ENCODE data around the gene FAF1. TPM values are rescaled to one million over a fixed set of nuclear protein-coding genes. Genes with fewer than 3 reads are reported as not detected.
"Not testable (repeated sequence)": the region's sequence is repeated elsewhere in the genome, so short reads cannot be mapped to it uniquely, and the experiment has no call there.

FAF1 gene
- total and polyA plus RNA-seq, 9 donors: 23.1 to 76.0 (median 57.1) TPM

- no peaks in the 10 kb centered on the region for H3K4me1 ChIP-seq (ENCODE audit: insufficient read depth)
- no peak for TF ChIP-seq POLR2A (IDR thresholded peaks at IDR 0.05)
- no peak for TF ChIP-seq CTCF (IDR thresholded peaks at IDR 0.05)
- TF ChIP-seq EP300 (IDR thresholded peaks at IDR 0.05): no peak
- no peaks in the 10 kb centered on the region for H3K9me3 ChIP-seq
- intact Hi-C loops (cut with DNase I): no loop called here
- no peaks in the 10 kb centered on the region for H3K27me3 ChIP-seq
- H3K36me3 ChIP-seq: no peaks in the 10 kb centered on the region
- H3K4me3 ChIP-seq: no peak overlapping the region
- DNase-seq: no peak
- 87 to 94% (median 90%) methylated on average over 1 of the region's 1 CpG for WGBS, 3 donors
- H3K27ac ChIP-seq: no peak overlapping the region
Observed at GRCh38 chr1:50902419-50902818, 57.6 kb downstream of the FAF1 start.

GRCh38 chr1:50901872-50902271, 58.2 kb downstream of the FAF1 start:
- Histone ChIP-seq H3K27ac (no peak overlapping the region), H3K4me1 (ENCODE audit: insufficient read depth) (no peaks in the 10 kb centered on the region), H3K36me3 (no peaks in the 10 kb centered on the region), H3K9me3 (no peaks in the 10 kb centered on the region), H3K4me3 (no peak overlapping the region), H3K27me3 (no peaks in the 10 kb centered on the region)
- WGBS, 3 donors: 0% methylated on average over 1 of the region's 1 CpG
- intact Hi-C loops (cut with DNase I): no loop called here
- TF ChIP-seq CTCF (IDR thresholded peaks at IDR 0.05) (no peak), EP300 (IDR thresholded peaks at IDR 0.05) (no peak), POLR2A (IDR thresholded peaks at IDR 0.05) (no peak)
- no peak for DNase-seq

GRCh38 chr1:50898773-50899172, 61.3 kb downstream of the FAF1 start:
- Histone ChIP-seq H3K9me3 (no peaks in the 10 kb centered on the region), H3K4me1 (ENCODE audit: insufficient read depth) (peaks cover 1% of the 10 kb centered on the region), H3K4me3 (no peak overlapping the region), H3K27me3 (no peaks in the 10 kb centered on the region), H3K36me3 (no peaks in the 10 kb centered on the region), H3K27ac (no peak overlapping the region)
- intact Hi-C loops (cut with DNase I): no loop called here
- DNase-seq: no peak
- 42 to 57% (median 46%) methylated on average over 2 of the region's 2 CpGs for WGBS, 3 donors
- TF ChIP-seq CTCF (IDR thresholded peaks at IDR 0.05): no peak
- TF ChIP-seq EP300 (IDR thresholded peaks at IDR 0.05): no peak
- TF ChIP-seq POLR2A (IDR thresholded peaks at IDR 0.05): no peak

- TF ChIP-seq EP300 (IDR thresholded peaks at IDR 0.05): no peak
- no peak for TF ChIP-seq CTCF (IDR thresholded peaks at IDR 0.05)
- no peak for TF ChIP-seq POLR2A (IDR thresholded peaks at IDR 0.05)
- Histone ChIP-seq H3K36me3 (no peaks in the 10 kb centered on the region), H3K4me1 (ENCODE audit: insufficient read depth) (peaks cover 1% of the 10 kb centered on the region), H3K27me3 (no peaks in the 10 kb centered on the region), H3K9me3 (no peaks in the 10 kb centered on the region), H3K4me3 (no peak overlapping the region), H3K27ac (no peak overlapping the region)
- DNase-seq: no peak
- 81 to 100% (median 89%) methylated on average over 1 of the region's 1 CpG for WGBS, 3 donors
- intact Hi-C loops (cut with DNase I): no loop called here
Observed at GRCh38 chr1:50894340-50894739, 65.7 kb downstream of the FAF1 start.

- no peak for DNase-seq
- no peaks in the 10 kb centered on the region for H3K36me3 ChIP-seq
- H3K27me3 ChIP-seq: no peaks in the 10 kb centered on the region
- H3K9me3 ChIP-seq: no peaks in the 10 kb centered on the region
- H3K4me1 ChIP-seq (ENCODE audit: insufficient read depth): peaks cover 1% of the 10 kb centered on the region
- intact Hi-C loops (cut with DNase I): no loop called here
- H3K4me3 ChIP-seq: no peak overlapping the region
- WGBS, 3 donors: 94 to 100% (median 98%) methylated on average over 1 of the region's 1 CpG
- no peak overlapping the region for H3K27ac ChIP-seq
- no peak for TF ChIP-seq CTCF (IDR thresholded peaks at IDR 0.05)
- no peak for TF ChIP-seq POLR2A (IDR thresholded peaks at IDR 0.05)
- TF ChIP-seq EP300 (IDR thresholded peaks at IDR 0.05): no peak
Observed at GRCh38 chr1:50893466-50893865, 66.6 kb downstream of the FAF1 start.

- 95 to 100% (median 96%) methylated on average over 1 of the region's 1 CpG for WGBS, 3 donors
- not testable (repeated sequence) for H3K27ac ChIP-seq; H3K9me3 ChIP-seq; H3K27me3 ChIP-seq; H3K36me3 ChIP-seq; H3K4me1 ChIP-seq (ENCODE audit: insufficient read depth); H3K4me3 ChIP-seq; DNase-seq
- intact Hi-C loops (cut with DNase I): loop anchor here in 1 of 4 donors (5.0 kb wide), 1 partner anchor 1085 kb away; no protein-coding TSS in a partner anchor
Observed at GRCh38 chr1:50887555-50887954, 72.5 kb downstream of the FAF1 start.

All from ovary (tissue), 9 donors.